Right lobe of liver (tissue), 4 donors: ENCODE results near the gene WTAP.
A peak's percentile ranks its signal among the peaks of the same experiment; 100 is the strongest.

ENCODE experiments used
- CTCF ChIP-seq, 4 donors: fragments of 200-600 bp in 3 of 4; fragments of 450-650 bp in 1 of 4; IDR thresholded peaks; one replicate each; pipeline versions ENCODE4 v1.5.1 to v1.8.0; 2016 to 2022; ENCODE audit warnings: antibody characterized with exemption in 4 of 4, mild to moderate bottlenecking in 2 of 4
- POLR2A ChIP-seq: fragments of 450-650 bp; IDR thresholded peaks from one replicate; pipeline ENCODE4 v1.6.1; 2017; ENCODE audit warnings: antibody characterized with exemption, mild to moderate bottlenecking
- donor health status: DM: no; HTN: no; CAD: no.
- donor health status: DM: no; HTN: no; CAD: no.
- donor health status: DM: no; HTN: yes; CAD: no.

- TF ChIP-seq CTCF (IDR thresholded peaks at IDR 0.05), result peak in 1 of 4 donors; percentile 16
- TF ChIP-seq POLR2A, result no peak
Measured at GRCh38 chr6:159692303-159693127, 34.8 kb upstream of the WTAP start.
